GM12892 (cell line): Measurements from ENCODE around the gene CAMK1D.

Experiments used
- POLR2A ChIP-seq: IDR thresholded peaks from 2 replicates; pipeline ENCODE4 v1.6.1; 2011; ENCODE audit warnings: low read depth, low read length, control low read depth
- POLR2AphosphoS5 ChIP-seq: IDR thresholded peaks from 2 replicates; pipeline ENCODE4 v1.6.1; 2011; ENCODE audit warnings: low read depth, low read length, control low read depth

DNA sequence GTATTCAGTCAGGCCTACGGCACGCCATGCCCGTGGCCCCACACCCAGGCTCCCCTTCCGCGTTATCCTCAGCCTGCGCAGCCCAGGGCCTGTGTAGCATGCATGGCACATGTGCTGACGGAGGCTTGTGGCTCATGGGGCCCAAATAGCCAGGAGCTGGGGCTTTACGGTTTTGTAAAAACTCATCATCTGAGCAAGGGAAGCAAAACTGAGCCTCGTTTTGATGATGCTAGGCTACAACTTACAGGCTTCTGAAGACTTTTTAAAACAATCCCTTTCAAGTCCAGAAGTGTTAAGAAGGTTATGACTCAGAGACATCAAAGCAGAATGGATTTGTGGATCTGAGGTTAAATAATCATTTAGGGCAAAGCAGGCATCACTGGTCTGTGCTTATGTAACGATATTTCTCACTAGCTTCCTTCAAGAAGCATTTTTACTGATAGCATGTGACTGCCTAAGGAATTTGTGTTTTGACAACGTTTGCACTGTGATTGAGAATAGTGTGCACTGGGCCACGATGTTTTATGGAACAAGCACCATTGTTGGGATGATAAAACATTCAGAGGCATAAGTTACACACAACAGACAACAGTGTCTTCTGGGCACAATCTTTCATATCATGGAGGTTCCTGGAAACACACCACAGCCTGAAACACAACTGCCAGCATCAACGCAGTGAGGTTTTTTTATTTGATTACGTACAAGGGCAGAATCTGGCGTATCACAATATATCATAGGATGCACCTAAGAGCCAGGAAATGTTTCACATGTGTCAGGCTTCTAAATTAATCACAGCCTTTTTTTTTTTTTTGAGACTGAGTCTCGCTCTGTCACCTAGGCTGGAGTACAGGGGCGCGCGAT is 377.9 kb downstream of the CAMK1D start:
- TF ChIP-seq POLR2AphosphoS5, result no peak
- TF ChIP-seq POLR2A, result no peak
